Activated CD8-positive, alpha-beta memory T cell treated with anti-CD3 and anti-CD28 coated beads, Interleukin-2, amount 50 U/mL, for 1 hour (primary cell): ENCODE data around the gene NMT2.

ENCODE experiments used
- DNase-seq: peaks from one replicate; pipeline ENCODE4 v3.0.0-alpha.2; 2020; ENCODE audit errors: extremely low read depth

Gene NMT2

GRCh38 chr10:15181576-15182156 is 13.2 kb upstream of the NMT2 start:
- DNase-seq = no peak

- no peak for DNase-seq
These were observed 12.2 kb upstream of the NMT2 start for GRCh38 chr10:15180736-15181135.

- no peak for DNase-seq
These were observed 7.8 kb upstream of the NMT2 start for GRCh38 chr10:15176269-15176668.

- DNase-seq = no peak
These were observed 7.1 kb upstream of the NMT2 start for GRCh38 chr10:15175587-15175986.

GRCh38 chr10:15172306-15172840 is 3.9 kb upstream of the NMT2 start:
- DNase-seq = no peak

- DNase-seq = no peak
These were observed 1.3 kb upstream of the NMT2 start for GRCh38 chr10:15169555-15170401.

- DNase-seq = peak; percentile 94
These were observed 477 bp upstream of the NMT2 start for GRCh38 chr10:15168786-15169554.

- no peak for DNase-seq
These were observed 842 bp downstream of the NMT2 start for GRCh38 chr10:15167411-15168290.

- DNase-seq = no peak
These were observed 2.2 kb downstream of the NMT2 start for GRCh38 chr10:15166325-15166724.

GRCh38 chr10:15163253-15163828 is 5.2 kb downstream of the NMT2 start:
- DNase-seq = no peak

GRCh38 chr10:15158972-15159371 is 9.5 kb downstream of the NMT2 start:
- DNase-seq = no peak

GRCh38 chr10:15158448-15158847 is 10.0 kb downstream of the NMT2 start:
- DNase-seq = no peak

- DNase-seq = no peak
These were observed 12.4 kb downstream of the NMT2 start for GRCh38 chr10:15155978-15156656.

- DNase-seq = no peak
These were observed 15.9 kb downstream of the NMT2 start for GRCh38 chr10:15152556-15152955.

GRCh38 chr10:15150563-15150962 is 17.9 kb downstream of the NMT2 start:
- DNase-seq = no peak

- DNase-seq = no peak
These were observed 19.3 kb downstream of the NMT2 start for GRCh38 chr10:15149042-15149771.

- DNase-seq = no peak
These were observed 20.7 kb downstream of the NMT2 start for GRCh38 chr10:15147594-15148392.

GRCh38 chr10:15146366-15146765 is 22.1 kb downstream of the NMT2 start:
- DNase-seq = no peak

GRCh38 chr10:15144788-15145187 is 23.7 kb downstream of the NMT2 start:
- DNase-seq = no peak
